Stimulated activated CD4-positive, alpha-beta T cell treated with anti-CD3 and anti-CD28 coated beads, Interleukin-1b, Interleukin-23, amount 100 ng/mL, for 48 hours (primary cell): Measurements from ENCODE around the gene BBC3.

Experiments
- DNase-seq: peaks from one replicate; pipeline ENCODE4 v3.0.0-alpha.2; 2020

Gene BBC3

GRCh38 chr19:47188507-47189033 lies 42.4 kb downstream of the BBC3 start:
- no peak for DNase-seq

- no peak for DNase-seq
These were observed 43.2 kb downstream of the BBC3 start for GRCh38 chr19:47187797-47188196.

- no peak for DNase-seq
These were observed 43.7 kb downstream of the BBC3 start for GRCh38 chr19:47187335-47187655.

- DNase-seq = peak; percentile 92
These were observed 44.3 kb downstream of the BBC3 start for GRCh38 chr19:47186446-47187334.

GRCh38 chr19:47183601-47184000 lies 47.4 kb downstream of the BBC3 start:
- DNase-seq = no peak

- DNase-seq = peak; percentile 27
These were observed 51.2 kb downstream of the BBC3 start for GRCh38 chr19:47179653-47180310.

- peak; percentile 35 for DNase-seq
These were observed 54.3 kb downstream of the BBC3 start for GRCh38 chr19:47176627-47177090.

GRCh38 chr19:47176071-47176626 lies 54.9 kb downstream of the BBC3 start:
- DNase-seq = no peak

GRCh38 chr19:47172666-47173455 lies 58.1 kb downstream of the BBC3 start:
- no peak for DNase-seq
